Stimulated activated CD8-positive, alpha-beta memory T cell treated with anti-CD3 and anti-CD28 coated beads, Interleukin-7, amount 100 ng/mL, for 4 hours (primary cell): ENCODE results near the gene MGMT.

Source experiments
- DNase-seq, 2 donors: peaks; one replicate each; pipeline ENCODE4 v3.0.0-alpha.2; 2020; ENCODE audit warnings: low read depth in 2 of 2

Gene MGMT

GRCh38 chr10:129771991-129772431 lies 305.0 kb downstream of the MGMT start:
- DNase-seq, result no peak

- DNase-seq, result no peak
Observed at GRCh38 chr10:129772468-129773358, 305.7 kb downstream of the MGMT start.

- no peak for DNase-seq
Observed at GRCh38 chr10:129773359-129773990, 306.4 kb downstream of the MGMT start.

GRCh38 chr10:129774082-129774735 lies 307.2 kb downstream of the MGMT start:
- DNase-seq, result no peak

GRCh38 chr10:129774736-129775401 lies 307.8 kb downstream of the MGMT start:
- DNase-seq, result no peak

- no peak for DNase-seq
Observed at GRCh38 chr10:129775681-129776080, 308.6 kb downstream of the MGMT start.

- DNase-seq, result no peak
Observed at GRCh38 chr10:129777687-129778086, 310.6 kb downstream of the MGMT start.

GRCh38 chr10:129778571-129778970 lies 311.5 kb downstream of the MGMT start:
- no peak for DNase-seq

GRCh38 chr10:129779126-129780111 lies 312.4 kb downstream of the MGMT start:
- DNase-seq, result no peak

- DNase-seq, result no peak
Observed at GRCh38 chr10:129780198-129780597, 313.2 kb downstream of the MGMT start.

GRCh38 chr10:129780901-129781795 lies 314.1 kb downstream of the MGMT start:
- no peak for DNase-seq

- DNase-seq, result no peak
Observed at GRCh38 chr10:129784291-129784690, 317.2 kb downstream of the MGMT start.

GRCh38 chr10:129784891-129785290 lies 317.9 kb downstream of the MGMT start:
- DNase-seq, result no peak

- DNase-seq, result no peak
Observed at GRCh38 chr10:129785536-129785981, 318.5 kb downstream of the MGMT start.

- DNase-seq, result no peak
Observed at GRCh38 chr10:129786216-129786615, 319.2 kb downstream of the MGMT start.

- no peak for DNase-seq
Observed at GRCh38 chr10:129787557-129787956, 320.5 kb downstream of the MGMT start.

GRCh38 chr10:129788215-129788614 lies 321.2 kb downstream of the MGMT start:
- no peak for DNase-seq

GRCh38 chr10:129790715-129791446 lies 323.8 kb downstream of the MGMT start:
- no peak for DNase-seq

- DNase-seq, result no peak
Observed at GRCh38 chr10:129792141-129792540, 325.1 kb downstream of the MGMT start.
